Measurements from ENCODE around the gene CDKN1A. TPM values are rescaled to one million over a fixed set of nuclear protein-coding genes. Genes with fewer than 3 reads are reported as not detected.
"Not testable (repeated sequence)": the region's sequence is repeated elsewhere in the genome, so short reads cannot be mapped to it uniquely, and the experiment has no call there.

CDKN1A gene
- polyA plus RNA-seq, 1 donor = 10.1 TPM

DNA sequence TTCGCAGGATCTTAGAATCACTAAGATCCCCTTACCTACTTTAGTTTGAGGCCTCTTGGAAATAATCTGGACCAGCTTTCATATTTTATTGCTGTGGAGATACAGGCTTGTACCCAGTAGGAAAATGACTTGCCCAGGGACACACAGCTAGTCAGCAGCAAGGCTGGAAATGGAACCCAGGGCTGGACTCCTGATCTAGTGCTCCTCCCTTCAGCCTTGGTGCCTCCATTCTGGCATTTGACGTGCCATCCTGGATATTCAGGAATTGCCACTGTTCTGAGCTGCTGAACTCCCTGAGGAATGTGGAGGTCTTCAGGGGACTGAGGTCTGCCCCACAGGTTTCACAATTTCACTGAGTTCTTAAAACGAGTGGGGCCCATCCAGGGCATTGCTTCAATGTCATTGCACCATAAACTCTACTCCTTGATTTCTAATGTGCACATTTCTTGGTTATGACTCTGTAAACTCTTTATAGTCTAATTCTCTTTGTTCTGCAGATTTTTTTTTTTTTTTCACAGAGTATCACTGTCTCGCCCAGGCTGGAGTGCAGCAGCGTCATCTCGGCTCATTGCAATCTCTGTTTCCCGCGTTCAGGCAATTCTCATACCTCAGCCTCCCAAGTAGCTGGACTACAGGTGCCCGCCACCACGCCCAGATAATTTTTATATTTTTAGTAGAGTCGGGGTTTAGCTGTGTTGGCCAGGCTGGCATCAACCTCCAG is 26.7 kb upstream of the CDKN1A start:
- DNase-seq = no peak

DNA sequence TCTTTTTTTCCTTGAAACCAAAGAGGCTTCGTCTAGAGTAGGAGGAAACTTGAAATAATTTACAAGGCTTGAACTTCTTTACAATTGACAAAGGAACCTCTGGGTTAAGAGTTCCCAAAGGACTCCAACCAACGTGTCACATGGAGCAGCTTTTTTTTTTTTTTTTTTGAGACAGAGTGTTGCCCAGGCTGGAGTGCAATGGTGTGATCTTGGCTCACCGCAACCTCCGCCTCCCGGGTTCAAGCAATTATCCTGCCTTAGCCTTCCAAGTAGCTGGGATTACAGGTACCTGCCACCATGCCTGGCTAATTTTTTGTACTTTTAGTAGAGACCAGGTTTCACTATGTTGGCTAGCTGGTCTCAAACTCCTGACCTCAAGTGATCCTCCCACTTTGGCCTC is 24.0 kb upstream of the CDKN1A start:
- not testable (repeated sequence) for DNase-seq

DNA sequence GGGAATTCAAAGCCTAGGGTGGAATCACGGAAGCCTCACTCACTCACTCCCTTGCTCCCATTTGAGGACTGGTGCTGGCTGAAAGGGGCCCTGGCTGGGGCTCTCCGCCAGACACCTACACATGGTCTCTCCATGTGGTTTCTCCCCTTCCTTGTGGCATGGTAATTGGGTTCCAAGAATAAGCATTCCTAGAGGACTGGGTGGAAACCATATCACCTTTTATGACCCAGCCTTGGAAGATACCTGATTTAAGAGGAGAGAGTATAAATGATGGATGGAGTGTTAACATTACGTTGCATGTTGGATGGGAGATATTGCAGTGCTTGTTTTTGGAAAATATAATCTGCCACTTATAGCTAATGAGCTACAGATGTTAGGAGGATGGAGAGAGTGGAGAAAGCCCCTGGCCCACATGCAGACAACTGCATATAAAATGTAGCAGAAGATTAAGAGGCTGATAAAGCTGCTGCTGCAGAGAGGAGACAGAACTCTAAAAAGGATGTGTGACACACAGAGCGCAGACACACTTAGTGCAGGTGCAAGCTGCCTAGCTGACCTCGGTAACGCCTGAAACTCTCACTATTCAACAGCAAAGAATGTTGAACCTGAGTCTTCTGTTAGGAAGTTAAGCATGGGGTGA is 23.3 kb upstream of the CDKN1A start:
- DNase-seq = no peak

DNA sequence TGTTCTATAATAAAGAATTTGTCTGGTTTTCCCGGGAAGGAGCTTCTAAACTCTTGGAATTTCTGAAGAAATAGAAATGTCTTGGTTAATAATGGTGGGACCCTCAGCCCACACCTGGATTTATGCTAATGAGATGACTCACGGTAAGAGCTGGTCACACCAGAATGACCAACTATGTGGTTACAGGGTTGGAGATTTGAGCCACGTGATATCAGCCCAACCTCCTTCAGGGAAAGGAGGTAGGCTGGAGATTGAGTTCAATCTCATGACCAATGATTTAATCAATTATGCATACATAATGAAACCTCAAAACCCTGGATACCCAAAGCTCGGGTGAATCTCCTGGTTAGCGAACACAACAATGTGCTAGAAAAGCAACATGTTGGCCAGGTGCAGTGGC is 22.1 kb upstream of the CDKN1A start:
- no peak for DNase-seq

DNA sequence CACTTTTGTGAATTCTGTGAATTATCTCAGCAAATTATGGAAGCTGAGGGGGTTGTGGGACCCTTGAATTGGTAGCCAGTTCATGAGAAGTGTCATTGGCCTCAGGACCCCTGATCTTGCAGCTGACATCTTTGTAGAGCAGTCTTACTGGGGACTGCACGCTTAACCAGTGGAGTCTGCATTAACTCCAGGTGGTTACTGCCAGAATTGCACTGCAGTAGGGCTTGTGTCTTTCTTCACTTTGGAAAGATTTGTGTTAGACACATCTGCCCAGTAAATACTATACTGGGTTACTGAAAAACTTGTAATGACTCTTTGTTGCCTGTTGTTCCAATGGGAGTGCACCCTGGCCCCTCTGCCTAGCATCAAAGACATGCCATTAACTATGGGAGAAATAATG is 21.2 kb upstream of the CDKN1A start:
- no peak for DNase-seq

DNA sequence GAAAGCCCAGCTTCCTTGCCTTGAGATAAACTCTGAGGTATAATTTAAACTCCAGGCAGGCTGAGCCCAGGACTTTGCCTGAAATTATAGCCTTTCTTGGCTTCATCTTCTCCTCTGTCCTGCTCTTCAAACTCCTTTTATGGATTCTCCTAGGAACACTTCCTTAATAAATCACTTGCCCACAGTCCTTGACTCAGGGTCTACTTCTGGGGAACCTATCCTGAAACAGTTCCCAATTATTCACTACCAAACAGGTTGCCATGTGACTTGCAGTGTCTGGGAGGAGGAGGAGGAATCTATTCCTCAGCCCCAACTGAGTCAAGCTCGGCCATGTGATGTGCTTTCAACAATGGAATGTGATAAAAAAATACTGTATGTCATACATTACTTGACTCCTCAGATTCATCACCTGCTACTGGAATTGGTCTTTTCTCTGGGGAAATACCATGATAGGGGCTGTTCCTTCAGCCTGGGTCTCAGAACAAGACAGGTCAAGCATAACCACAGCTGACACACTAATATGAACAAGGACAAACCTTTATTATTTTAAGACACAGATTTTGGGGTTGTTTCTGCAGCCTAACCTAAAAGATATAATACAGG is 20.5 kb upstream of the CDKN1A start:
- DNase-seq = no peak

DNA sequence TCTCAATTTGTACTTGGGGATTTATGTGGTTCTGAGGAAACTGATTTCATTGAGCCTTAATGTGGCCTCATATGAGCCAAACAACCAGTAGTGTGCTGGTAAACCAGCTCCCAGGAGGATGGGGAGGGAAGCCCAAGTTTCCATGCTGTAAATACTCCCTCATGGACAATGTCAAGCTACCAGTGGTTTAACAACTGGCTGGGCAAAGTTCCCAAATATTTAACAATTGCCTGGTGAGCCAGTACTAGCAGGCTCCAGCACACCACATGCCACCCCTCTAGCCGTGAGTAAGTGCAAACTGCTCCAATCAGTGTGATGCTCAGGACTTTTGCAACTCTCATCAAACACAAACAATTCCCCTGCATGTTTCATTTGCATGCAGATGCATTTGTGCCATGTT is 19.2 kb upstream of the CDKN1A start:
- no peak for DNase-seq

DNA sequence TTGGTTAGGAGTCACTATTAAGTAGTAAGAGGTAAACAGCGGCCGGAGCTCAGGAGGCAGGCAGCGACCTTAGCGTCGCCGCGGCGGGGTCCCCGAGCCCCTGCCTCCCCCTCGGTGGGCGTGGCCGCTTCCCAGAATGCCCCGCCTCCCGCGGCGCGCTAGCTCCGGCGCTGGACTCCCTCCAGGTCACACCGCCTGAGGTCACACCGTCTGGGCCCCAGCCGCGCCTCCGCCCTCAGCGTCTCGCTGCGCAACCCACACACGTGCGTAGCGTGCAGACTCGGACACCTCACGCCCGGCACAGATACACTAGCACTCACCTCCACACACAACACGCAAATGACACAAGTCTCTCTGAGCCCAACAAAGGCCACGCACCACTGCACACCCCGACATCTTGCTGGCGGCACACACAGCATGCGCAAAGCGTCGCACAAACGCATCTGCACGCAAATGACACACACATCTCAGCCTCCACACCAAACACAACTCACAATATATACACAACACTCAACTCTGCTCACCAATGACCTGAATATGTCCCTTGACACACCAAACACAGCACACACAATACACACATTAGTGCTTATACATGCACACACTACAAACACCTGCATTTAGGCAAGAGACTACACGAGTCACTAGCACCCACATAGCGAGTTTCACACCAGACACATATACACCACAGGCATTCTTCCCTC is 17.6 kb upstream of the CDKN1A start:
- no peak for DNase-seq

DNA sequence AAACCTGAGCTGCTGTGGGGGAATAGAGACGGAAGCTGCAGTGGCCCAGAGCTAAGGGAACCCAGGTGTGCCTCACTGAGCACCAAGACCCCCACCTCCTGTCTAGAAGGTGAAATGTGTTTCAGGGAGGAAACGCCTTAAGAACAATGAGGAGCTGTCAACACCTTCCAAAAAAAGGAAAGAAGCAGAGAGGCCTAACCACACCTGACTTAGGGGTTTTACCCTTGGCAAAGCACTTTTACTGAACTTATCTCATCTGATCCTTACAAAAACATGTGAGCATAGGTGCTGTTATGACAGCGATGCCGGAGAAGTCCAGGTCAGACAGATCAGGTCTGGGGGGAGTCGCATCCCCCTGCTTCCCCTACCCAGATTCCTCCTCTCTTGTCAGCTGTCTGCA is 16.1 kb upstream of the CDKN1A start:
- no peak for DNase-seq

DNA sequence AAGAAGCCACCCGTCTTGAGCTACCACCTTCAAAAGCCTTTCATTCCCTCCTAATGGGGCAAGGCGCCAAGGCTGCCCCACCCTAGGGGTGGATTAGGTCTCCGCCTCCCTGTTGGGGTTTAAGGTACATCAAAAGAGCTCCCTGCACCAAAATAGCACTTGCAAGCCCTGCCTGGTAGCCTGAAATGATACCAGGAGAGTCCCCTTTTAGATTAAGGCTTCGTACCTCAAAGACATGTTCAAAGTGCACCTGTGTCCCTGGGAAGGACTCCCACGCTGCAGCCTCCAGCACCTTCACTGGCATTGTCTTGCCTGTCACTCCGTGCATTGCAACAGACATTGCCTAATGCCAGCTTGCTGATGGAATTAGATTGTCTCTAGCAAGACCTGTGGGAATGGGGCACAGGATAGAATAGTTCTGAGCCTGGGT is 15.7 kb upstream of the CDKN1A start:
- DNase-seq = no peak

DNA sequence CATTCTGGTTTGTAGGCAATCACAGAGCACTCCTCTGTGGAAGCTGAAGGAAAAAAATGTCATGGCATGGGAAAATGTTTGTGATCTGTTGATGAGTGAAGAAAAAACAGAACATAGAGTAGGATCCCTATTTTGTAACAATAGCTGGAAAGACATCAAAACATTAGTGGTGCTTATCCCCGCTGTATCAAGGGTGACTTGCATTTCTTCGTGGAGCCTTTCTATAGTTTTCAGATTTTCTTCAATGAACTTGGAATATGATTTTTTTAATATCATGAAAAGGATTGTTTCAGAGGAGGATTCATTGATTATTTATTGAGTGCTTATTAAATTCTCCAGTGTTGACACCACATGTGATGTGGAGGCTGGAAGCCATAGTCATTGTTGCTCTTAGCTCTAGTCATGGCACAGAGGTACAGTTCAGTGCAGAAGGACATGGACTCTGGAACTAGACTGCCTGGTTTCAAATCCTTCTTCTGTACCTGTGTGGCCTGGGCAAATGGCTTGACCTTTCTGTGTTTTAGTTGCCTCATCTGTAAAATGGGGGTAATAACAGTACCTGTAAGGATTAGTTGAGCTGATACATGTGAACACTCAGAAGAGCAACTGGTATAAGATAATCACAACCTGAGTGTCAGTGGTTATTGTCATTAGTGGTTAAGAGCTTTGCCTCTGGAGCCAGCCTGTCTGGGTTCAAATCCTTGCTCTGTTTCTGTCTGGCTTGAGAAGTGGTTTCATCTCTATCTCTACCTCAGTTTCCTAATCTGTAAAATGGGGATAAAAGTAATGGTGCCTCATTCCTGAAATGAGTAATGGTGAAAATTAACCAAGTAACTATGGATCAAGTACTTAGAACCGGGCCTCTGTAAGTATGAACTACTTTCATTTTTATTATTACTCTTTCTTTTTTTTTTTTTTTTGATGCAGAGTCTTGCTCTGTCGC is 14.7 kb upstream of the CDKN1A start:
- no peak for DNase-seq

DNA sequence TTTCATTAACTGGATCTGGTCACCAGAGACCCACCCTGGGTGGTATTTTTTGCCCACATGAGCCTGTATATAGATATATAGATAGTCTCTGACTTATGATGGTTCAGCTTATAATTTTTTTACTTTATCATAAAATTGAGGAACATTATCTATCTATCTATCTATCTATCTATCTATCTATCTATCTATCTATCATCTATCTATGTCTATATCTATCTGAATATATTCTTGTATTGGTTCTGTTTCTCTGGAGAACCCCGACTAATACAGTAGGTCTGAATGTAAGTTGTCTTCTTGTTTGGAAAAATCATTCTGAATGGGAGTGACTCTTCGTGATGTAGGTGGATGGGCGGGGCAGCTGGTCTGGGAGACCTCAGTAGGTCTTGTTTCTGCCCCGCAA is 13.3 kb upstream of the CDKN1A start:
- DNase-seq = no peak

DNA sequence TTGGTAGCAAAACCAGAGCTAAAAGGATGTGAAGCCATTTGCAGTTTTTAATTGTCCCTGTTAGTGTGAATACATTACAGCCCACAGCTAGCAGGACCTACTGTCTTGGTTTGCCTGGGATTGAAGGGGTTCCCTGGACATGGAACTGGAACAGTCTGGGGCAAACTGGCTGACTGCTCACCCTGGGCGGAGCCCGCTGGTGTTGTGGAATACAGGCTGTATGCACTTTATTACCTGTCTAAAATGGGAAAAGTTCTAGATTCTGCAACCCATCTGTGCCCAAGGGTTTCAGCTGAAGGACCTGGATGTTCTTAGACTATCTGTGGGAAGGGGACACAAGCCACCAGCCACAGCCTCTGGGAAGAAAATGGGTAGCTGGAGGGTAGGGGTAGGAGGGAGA is 12.2 kb upstream of the CDKN1A start:
- DNase-seq = no peak

DNA sequence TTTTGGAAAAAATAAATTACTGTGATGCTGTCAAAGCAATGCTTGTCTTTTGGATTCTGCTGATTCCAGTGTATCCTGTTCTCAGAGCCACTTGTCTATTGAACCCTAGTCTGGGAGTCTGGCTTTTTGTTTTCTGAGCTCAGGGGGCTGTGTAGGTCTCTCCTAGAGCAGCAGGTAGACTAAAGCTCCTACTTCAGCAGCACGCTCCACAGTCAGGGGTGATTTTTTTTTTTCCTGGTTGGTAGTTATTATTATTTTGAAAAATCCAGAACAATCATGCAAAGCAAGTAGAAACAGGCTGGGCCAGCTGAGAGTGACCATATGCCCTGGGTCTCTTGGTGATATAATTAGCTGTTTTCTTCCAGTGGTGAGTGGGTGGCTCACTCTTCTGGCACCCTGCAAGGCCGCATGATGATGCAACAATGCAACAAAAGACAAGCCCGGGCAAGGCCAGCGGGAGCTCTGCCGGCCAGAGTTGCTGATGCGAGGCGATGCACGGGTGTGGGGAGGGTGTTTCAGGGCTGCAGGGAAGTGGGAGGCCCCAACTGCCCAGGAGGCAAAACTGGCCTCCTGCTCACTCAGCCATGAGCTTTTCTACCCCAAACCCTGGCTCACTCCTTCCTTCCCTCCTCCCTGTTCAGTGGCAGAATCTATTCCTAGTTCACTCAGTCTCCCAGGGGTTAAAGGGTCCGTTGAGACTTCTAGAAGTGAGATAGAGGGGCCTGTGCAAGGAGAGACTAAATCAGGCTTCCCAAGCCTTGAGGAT is 11.5 kb upstream of the CDKN1A start:
- DNase-seq = peak; percentile 59

DNA sequence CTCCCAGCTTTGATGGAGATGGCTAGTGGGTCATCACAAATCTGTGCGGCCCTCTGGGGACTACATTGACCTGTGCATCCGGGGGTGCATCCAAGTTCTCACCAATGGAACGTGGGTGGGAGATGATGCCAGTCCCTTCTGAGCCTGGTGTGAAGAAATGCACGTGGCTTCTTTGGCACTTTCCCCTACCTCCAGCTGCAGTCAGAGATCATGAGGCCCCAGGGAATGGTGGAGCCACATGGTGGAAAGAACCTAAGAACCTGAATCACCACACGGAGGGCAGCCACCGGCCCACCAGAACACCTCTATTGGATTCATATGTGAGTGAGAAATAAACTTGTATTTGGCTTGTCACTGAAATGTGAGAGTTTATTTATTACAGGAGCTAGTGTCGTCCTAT is 9.9 kb upstream of the CDKN1A start:
- DNase-seq = no peak

DNA sequence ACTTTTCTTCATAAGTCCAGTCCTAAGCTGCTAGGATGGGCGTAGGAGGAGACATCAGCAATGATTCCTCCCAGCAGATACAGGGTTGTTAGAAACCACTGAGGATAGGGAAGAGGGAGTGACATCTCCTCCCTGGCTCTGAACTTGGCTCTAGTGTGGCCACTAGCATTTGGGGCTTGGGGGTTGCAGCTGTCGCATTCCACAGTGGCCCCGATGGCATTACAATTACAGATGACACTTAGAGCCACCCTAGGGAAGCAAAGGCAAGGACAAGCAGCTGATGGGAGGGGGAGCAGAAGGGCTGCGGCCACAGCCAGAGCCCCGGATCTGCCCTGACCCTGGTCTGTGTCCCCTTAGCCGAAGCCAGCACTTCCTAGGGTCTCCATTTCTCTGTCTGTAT is 9.5 kb upstream of the CDKN1A start:
- no peak for DNase-seq

DNA sequence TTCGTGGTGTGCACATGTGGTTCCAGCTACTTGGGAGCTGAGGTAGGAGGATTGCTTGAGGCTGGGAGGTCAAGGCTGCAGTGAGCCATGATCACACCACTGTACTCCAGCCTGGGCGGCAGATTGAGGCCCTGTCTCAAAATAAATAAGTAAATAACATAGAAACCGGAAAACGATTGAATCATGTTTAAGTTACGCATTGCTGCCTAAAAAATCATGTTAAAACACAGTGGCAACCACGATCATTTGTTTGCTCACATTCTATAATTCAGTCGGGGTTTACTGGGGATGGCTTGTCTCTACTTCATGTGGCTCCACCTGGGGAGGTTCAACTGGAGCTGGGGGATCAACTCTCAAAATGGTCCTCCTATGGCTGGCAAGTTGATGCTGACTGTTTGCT is 8.2 kb upstream of the CDKN1A start:
- DNase-seq = no peak

DNA sequence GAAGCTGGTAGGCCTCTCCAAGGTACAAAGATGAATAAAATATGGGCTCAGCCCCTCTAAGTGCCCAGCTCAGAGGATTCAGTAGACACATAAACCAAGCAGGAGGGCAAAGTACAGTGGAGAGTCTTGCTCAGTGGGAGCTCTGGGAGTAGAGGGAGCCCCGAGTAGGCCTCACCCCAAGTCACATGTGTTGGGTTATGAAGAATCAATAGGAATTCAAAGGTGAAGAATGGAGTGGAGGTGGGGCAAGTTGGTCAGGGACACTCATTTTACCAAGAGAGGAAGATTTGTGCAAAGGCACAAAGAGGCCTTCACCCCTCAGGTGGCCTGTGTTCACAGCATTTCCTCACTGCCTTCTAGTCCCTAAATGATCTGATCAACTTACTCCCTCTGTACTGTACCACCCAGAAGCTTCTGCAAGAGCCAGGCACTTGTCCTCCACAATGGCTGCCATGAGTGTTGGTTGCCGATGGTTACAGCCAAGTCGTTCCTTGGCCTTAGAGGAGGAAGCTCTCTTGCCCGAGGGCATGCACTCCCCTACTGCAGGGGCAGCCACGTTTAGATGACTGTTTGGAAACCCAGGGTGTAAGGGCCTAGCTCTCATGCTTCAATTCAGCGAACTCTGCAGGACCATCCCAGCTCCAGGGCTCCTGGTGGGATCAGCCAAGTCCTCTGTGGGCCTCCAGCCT is 6.7 kb upstream of the CDKN1A start:
- DNase-seq = no peak

DNA sequence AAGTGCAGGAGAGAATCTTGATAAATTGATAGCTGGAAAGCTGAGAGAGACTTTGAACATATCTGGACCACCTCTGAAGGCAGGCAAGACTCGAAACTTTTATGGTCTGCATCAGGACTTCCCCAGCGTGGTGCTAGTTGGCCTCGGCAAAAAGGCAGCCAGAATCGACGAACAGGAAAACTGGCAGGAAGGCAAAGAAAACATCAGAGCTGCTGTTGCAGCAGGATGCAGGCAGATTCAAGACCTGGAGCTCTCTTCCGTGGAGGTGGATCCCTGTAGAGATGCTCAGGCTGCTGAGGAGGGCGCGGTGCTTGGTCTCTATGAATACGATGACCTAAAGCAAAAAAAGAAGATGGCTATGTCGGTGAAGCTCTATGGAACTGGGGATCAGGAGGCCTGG is 4.6 kb upstream of the CDKN1A start:
- no peak for DNase-seq

DNA sequence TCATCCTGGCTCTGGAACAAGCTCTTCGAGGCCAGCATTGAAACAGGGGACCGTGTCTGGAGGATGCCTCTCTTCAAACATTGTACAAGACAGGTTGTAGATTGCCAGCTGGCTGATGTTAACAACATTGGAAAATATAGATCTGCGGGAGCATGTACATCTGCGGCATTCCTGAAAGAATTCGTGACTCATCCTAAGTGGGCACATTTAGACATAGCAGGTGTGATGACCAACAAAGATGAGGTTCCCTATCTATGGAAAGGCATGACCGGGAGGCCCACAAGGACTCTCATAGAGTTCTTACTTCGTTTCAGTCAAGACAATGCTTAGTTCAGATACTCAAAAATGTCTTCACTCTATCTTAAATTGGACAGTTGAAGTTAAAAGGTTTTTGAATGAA is 3.6 kb upstream of the CDKN1A start:
- DNase-seq = no peak
